ENCODE results near the gene CD247. TPM values are rescaled to one million over a fixed set of nuclear protein-coding genes. Genes with fewer than 3 reads are reported as not detected.
"Not testable (repeated sequence)": the region's sequence is repeated elsewhere in the genome, so short reads cannot be mapped to it uniquely, and the experiment has no call there.

CD247 gene
- total RNA-seq, result 0.21 TPM in 1 of 2 replicates, not detected in the other
- 0.05 TPM for polyA plus RNA-seq (2012)

DNA sequence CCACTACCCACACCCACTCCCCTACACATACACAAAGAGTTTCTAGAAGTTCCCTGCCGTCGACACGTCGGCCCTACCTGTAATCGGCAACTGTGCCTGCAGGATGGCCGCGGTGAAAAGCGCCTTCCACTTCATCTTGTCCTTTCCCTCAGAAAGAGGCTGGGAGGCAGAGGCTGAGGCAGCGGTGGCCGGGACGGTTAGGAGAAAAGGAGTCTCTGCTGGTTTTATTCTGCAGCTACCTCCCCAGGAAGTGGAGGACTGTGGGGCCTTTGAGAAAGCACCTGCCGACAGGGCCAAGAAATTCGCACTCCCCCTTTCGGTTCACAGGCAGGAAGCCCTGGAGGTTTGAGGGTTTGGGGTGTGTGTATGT, at the start of gene CD247:
CD247 (minus strand) TSS at position 199 of the 370 bp plus-strand sequence; CDS start at position 135, 64 bp downstream.
- no peak for DNase-seq (ENCODE audit: low read depth)

DNA sequence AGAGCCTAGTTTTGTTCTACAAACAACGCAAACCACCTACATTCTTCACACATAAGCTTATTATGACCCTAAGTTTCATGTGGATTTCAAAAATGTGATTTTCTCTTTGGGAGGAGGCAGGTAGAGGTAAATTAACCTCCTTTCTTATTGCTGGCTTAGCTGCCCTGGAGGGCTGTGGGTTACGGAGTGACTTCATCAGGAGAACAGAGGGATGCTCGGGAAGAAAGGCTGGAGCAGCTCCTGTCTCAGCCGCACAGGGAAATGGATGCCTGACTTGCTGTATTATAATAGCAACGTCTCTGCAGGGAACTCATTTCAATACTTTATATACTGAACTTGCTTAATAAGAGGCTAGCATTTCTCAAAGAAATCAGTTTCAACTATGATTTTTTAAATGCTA, 49.3 kb upstream of the CD247 start:
- no peak for DNase-seq (ENCODE audit: low read depth)

DNA sequence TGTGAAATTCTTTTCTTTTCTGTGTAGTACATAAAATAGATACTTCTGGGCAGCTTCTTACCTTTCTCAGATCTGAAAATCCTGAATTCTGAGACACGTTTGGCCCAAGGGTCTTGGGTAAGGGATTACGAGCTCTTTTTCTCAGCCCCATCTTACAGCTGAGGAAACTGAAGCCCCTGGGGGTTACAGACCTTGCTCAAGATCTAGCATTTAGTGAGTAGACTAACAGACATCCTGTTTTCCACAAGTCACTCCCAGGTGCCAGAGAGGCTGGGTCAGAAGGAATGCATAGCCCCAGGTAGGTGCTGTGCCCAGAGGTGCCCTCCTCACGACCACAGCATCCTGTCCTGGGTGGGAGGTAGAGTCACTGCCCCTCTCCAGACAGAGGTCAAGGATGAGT, 48.4 kb upstream of the CD247 start:
- DNase-seq (ENCODE audit: low read depth), result no peak

DNA sequence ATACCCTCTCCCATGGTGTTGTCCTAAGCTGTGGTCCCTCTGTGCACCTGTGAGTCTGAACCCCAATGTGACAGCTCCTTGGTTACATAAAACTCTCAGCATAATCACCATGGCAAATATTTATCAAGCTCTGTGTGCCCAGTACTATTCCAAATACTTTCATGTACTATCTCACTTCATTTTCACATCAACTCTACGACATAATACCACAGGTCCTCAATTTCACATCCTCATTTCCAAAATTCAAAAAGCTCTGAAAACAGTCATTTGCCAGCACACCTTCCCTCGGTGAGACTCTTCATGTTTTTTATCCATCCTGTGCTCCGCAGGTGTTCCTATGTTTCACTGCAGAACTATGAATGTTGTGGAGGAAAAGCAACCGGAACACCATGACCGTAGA, 47.6 kb upstream of the CD247 start:
- no peak for DNase-seq (ENCODE audit: low read depth)

DNA sequence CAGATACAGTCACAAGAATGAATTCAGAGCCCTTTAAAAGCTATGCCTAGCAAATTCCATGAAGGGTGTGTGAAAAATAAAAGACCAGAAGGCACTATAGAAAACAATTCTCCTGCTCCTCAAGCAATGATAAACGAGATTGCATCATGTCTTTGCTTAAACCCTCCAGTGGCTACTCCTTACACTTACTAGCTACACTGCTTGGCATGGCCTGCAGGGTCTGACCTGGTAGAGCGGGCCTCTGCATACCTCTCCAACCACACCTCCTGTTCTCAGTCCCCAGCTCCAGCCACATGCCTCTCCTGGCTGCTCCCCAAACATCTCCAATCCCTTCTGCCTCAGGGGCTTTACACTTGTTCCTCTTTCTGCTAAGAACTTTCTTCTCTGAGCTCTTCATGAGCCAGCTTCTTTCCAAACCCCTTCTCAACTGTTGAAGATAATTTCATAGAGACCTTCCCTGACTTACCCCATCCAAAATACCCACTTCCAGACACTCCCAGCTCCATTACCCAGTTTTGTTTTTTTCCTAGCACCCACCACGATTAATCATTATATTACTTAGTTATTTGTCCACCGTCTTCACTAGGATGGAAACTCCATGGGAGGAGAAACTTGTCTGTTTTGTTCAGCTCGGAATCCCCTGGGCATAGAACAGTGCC, 46.4 kb upstream of the CD247 start:
- DNase-seq (ENCODE audit: low read depth), result peak; percentile 63

DNA sequence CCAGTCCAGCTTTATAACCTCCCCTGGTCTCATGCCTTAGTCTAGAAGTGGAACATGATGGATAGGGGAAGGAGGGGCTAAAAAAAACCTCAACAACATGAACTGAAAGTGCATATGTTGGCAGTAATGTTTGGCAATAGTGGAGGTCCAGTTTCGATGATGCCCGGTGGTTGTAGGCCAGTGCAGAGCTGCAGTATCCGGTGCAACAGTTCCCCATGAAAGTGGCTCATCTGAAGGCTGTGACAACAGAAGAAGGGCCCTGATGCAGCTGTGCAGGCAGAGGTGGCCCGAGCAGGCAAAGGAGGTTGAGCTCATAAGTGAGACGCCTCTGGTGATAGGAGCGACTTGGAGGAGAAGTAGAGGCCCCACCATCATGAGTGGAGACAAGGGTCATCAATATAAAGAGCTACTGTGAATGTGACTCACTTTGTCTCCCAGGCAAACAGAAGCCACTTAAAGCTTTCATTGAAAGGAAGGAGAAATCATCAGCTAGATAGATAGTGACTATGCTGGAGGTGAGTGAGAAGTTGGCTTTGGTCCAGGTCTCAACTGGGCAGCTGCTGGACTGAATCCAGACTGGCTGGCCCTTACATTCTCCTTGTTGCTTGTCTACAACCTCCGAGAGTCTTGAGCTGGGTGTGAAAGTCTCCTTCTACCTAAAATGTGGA, 45.4 kb upstream of the CD247 start:
- no peak for DNase-seq (ENCODE audit: low read depth)

DNA sequence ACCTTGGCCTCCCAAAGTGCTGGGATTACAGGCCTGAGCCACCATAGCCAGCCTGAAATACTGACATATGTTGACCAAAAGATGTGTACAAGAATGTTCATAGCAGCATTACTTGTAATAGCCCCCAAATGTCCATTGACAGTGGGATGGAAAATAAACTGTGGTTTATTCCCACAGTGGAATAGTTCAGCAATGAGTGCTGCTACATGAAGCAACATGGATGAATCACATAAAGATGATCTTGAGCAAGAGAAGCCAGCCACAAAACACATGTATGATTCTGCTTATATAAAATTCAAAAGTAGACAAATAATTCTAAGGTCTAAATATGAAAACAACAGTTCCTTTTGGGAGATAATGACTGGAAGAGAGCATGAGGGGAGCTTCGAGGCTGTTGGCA, 44.4 kb upstream of the CD247 start:
- DNase-seq (ENCODE audit: low read depth), result no peak

DNA sequence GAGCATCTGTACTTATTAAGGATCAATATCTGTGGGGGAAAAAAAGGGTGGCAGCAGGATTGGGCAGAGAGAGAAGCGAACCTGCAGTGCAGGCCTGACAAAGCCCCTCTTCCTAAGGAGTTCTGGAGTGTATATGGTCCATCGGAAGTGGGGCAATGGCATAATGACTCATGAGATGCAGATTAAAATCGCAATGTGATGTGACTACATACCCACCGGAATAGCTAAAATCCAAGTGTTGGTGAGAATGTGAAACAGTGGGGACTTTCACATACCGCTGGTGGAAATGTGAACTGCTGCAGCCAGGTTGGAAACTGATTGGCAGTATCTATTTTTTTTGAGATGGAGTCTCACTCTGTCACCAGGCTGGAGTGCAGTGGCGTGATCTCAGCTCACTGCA, 43.4 kb upstream of the CD247 start:
- no peak for DNase-seq (ENCODE audit: low read depth)

DNA sequence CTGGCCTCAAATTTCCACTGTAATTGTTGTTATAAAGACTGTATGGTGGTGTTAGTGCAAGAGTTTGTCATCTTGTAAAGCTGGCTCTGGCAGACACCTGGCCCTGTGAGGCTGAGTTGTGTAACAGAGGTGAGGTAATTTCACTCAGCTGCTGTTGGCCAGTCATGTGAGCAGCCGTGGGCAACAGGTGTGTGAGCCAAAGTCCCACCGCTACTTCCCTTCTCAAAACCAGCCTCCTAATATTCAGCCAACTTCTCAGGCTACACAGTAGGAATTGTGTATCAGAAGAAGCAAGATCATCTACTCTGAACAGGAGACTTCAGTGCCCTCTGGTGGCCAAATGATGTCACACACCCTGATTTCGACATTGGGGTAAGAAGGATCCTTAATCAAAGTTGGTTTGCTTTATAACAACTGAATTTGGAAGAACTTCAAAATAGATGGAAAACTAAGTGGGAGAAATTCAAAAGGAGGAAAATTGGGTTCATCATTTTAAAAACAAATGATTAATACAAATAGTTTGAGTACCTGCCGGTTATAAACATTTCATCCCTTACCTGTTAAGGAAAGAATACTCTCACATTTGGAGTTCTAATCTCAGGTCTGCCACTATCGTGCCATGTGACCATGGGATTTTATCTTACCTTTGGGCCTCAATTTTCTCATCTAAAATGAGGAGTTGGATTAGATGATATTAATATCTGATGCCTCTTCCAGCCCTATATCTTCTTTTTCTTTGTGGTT, 37.8 kb upstream of the CD247 start:
- DNase-seq (ENCODE audit: low read depth), result peak; percentile 86

DNA sequence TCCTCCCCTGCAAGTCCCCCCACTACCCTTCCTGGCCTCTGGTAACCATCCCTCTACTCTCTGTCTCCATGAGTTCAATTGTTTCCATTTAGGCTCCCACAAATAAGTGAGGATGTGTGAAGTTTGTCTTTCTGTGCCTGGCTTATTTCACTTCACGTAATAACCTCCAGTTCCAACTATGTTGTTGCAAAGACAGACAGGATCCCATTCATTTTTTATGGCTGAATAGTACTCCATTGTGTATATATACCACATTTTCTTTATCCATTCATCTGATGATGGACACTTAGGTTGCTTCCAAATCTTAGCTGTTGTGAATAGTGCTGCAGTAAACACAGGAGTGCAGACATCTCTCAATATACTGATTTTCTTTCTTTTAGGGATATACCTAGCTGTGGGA, 36.7 kb upstream of the CD247 start:
- DNase-seq (ENCODE audit: low read depth), result not testable (repeated sequence)

DNA sequence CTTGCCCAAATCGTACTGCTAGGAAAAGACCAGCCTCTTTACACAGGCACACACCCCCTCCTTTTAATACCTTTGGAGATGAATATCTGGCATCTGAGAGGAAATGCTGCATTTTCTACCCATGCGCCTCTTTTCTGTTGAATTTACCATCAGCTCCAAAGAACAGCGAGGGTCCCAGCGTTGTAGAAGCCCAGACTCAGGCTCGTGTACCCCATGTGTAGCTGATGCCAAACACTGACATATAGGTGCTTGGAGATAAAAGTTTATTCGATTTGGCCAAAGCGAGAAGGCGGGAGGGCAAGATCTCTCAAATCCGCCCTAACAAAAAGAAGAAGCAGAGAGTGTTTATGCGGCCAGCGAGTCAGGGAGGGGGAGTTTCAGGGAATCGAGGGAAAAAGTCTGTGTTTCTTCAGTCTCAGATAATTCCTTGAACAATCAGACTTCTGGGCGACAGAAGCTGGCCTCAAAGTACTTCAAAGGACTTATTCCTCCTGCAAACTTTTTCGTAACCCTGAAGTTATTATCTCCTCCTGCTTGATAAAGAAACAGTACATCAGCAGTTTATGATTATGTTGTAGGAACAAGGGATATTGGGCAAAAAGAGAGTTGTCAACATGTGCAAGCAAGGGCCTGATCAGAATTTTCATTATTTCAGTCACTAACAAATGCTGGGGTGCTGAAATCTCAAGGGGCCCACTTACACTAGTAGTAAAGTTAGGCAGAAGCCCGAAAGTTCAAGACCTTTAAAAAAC, 35.9 kb upstream of the CD247 start:
- DNase-seq (ENCODE audit: low read depth), result no peak

DNA sequence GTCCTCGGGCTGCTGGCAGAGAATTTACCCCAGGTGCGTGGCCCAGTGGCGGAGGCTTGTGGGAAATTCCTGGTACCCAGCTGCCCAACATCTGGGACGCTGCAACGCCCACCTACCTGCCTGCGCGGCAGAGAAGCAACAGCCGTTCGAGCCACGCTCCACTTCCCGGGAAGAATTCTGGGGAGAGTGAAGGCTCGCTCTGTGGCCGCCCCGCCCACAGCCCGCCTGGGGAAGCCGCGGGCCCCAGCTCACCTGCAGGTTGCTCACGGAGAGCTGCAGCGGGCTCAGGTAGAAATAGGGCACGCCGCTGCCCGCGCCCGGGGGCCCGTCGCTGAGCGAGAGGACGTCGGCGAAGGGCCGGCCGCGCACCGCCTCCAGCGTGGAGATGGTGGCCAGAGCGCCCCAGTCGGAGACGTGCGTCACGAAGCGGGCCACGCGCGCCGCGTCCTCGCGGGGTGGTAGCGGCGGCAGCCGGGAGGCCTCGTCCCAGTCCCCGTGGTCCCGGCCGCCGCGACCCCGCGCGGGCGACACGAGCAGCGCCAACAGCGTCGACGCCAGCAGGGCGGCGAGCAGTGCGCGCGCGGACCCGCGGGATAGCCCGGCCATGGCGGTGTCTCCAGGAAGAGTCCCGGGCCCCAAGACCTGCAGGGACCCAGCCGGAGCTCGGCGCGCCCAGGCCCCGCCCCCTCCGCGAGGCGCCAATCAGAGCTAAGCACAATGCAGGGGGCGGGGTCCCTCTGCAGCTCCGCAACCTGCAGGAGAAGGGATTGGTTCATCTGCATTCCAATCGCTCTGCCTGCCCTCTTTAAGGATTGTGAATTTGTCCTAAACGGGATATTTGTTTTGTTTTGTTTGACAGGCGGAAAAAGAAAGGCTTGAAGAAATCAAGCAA, 35.1 kb upstream of the CD247 start, which contains the start of gene CREG1:
CREG1 (minus strand) TSS at position 627 of the 892 bp plus-strand sequence.
- peak; percentile 92 for DNase-seq (ENCODE audit: low read depth)

DNA sequence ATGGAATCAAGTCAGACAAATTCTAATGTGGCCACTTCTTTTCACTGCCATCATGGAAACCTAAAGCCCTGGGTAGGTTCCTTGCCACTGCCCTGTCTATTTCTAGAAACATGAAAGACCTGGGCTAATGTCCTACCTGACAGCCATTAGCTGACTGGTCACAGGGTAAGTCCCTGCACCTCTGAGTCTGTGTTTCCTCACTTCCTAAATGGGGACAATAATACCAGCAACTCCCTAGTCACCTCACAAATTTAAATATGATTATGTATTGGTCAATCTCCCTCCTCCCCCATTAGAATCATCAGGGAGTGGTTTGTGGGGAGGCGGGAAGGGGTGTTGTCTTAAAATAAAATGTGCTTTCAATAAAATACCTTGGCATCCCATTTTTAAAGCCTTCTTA, 33.0 kb upstream of the CD247 start:
- DNase-seq (ENCODE audit: low read depth), result no peak

DNA sequence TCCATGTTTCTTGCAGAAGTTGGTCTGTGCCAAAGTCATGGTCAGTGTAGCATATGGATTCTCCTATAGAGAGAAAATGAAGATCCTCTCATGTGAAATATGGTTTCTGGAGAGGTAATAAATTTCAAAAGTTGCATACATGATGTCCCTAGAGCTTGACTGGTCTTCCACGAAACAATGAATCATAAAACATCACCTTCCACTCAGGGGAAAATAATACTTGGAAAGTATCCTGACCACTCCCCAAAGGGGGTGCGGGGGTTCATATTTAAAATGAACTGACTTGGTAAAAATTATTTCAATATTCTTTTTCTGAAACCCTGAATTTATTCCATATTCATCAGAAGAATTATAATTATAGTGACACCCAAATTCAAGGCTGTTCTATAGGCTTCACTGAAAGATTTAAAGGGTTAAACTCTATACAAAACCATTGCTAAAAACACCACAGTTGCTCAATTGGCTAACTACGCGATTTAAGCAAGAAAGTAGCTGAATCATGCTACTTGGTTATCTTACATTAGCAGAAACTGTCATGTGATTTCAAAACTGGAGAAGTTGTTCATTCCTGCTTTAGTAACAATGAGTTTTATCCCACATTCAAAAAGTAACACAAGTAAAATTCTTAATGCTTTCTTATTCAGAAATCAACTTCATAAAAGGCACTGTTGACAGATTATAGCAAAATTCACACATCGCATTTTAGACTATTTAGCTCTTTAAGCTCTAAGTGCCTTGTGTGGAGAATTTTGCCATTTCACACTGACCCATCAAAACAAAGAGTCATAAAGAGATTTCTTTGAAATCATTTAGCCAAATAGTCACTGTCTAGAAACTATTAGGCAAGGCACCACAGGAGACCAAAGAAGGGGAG, 30.0 kb upstream of the CD247 start:
- DNase-seq (ENCODE audit: low read depth), result no peak

DNA sequence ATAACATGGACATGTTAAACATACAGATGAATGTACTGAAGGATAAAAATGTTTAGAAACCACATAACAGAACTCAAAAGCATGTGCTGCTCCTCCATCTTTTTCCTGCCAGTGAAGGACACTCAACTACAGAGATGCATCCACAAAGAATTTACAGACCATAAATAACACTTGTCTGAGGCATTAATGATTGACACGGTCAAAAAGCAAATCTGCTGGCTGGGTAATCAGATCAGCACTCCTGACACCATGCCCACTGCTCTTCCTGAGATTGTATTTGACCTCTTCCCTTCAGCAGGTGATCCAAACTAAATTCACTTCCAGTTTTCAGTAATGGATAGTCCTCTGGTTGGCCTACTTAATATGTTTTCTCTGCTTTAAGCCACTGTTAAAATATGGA, 28.6 kb upstream of the CD247 start:
- no peak for DNase-seq (ENCODE audit: low read depth)

DNA sequence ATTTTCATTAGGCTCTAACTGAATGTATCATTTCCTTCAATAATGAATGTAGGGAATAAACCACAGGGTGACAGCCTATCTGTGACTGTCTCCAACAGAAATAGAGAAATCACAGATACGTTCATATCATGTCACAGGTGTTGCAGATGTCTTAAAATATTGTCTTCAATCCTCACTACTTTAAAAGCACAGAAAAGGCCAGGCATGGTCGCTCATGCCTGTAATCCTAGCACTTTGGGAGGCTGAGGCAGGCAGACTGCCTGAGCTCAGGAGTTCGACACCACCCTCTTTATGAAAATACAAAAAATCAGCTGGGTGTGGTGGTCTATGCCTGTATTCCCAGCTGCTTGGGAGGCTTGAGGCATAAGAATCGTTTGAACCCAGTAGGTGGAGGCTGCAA, 27.0 kb upstream of the CD247 start:
- no peak for DNase-seq (ENCODE audit: low read depth)

DNA sequence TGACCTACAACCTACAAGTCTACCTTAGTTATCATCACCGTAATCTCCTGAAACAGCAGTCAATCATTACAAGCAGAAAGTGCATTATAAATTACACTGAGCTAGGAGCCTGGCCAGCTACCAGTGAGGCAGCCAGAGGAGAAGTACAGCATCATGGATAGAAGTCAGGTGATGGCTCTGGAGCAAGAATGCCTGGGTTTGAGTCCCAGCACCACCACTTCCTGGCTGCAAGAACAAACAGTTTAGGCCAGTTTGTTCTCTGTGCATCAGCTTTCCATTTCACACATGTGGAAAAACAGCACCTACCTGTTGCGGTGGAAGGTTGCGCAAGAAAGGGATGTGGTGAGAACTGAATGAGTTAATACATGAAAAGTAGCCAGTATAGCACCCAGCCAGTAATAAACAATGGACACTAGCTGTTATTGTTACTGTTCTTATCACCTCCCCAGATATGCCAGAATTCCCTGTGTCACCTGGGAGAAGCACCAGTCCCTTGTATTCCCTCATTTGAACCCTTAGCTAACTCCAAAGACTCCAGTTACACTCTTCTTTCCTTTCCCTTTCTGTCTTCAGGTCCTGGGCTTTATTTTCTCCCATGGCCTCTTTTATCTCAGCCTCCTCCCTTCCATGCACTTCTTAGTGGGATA, 26.2 kb upstream of the CD247 start:
- DNase-seq (ENCODE audit: low read depth), result no peak

DNA sequence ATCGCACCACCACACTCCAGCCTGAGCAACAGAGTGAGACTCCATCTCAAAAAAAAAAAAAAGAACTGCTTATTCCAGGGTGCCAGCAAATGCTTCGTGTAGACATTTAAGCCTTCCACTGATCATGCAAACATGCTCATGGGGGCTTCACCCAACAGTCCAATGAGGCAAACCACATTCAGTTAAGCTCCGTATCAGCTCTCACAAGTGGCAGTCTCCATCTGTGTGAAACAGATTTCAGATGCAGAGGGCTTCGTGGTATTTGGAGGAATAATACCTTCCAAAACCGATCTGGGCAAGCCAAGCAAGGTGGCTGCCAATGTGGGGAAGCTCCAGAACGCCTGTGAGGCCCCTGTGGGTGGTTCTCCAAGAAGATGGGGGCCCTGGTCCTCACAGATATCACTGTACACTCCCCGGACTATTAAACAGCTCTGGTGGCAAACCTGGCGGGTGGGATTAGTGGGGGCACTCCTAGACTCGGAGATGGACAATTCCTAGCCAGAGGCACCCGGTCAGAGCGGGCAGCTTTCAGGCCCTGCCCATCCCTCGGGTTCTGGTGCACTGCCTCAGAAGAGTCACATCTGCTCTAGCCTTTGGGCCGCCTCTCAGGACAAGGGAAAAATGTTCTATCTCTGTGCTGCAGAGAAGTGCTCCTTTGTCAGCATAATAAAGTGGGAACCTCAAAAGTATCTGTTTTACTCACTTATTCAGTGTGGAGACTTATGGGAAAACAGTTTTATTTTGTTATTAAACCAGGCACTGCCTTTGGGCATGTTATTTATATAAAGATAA, 25.1 kb upstream of the CD247 start:
- no peak for DNase-seq (ENCODE audit: low read depth)

All from myocyte (in vitro differentiated cells).